GM13977 (cell line): ENCODE results near the gene SRP68.

ENCODE experiments used
- DNase-seq: peaks from one replicate; pipeline ENCODE4 v3.0.0; 2012; ENCODE audit warnings: low spot score
- in situ Hi-C: fragments of 300-500 bp; cut with MboI; formaldehyde crosslinking; loops from one replicate; pipeline ENCODE4 v1.12.0; 2022; ENCODE audit warnings: low sequenced_read_pairs, low pct_unique_long_range_greater_than_20kb, mixed read lengths, inconsistent platforms; ENCODE audit not compliant: unreplicated experiment
- TF ChIP-seq, protein P1 (sequence below): IDR thresholded peaks from 2 replicates; pipeline ENCODE4 v1.5.1; 2012; ENCODE audit warnings: mild to moderate bottlenecking, control low read depth; ENCODE audit not compliant: insufficient read depth; ENCODE audit errors: extremely low read depth, missing control alignments

Gene SRP68

DNA sequence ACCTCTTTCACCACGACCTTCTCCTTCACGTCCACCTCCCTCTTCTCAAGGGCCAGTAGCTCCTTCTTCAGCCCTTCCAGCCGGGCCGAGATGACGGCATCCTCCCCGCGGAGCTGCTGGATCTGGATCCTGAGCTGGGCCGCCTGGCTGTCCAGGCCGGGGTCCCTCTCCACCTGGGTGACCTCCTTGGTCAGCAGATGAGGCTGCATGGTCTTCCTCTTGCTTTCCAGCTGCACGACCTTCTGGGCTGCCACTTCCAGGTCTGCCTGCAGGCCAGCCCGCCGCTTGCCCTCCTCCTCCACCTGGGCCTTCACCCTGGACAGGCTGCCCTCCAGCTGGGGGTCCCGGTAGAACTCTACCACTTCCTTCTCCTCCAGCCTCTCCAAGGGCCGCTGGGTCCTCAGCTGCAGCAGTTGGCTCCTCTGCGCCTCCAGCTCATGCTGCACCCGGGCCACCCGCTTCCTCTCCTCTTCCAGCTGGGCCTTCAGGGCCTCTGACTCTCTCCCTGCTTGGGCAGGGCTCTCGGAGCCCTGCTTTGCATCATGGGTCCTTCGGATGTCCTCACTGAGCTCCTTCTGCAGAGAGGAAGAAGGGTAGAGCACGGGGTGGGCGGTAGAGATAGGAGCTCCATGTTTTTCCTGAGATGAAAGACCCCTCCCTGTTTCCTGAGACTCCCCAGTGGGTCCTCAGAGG, 62.2 kb downstream of the SRP68 start:
- in situ Hi-C loops: loop anchor here (10.0 kb wide), 2 partner anchors 105 to 285 kb away; partner anchors contain the start of gene MRPL38
- DNase-seq: no peak
- TF ChIP-seq, protein P1, sequence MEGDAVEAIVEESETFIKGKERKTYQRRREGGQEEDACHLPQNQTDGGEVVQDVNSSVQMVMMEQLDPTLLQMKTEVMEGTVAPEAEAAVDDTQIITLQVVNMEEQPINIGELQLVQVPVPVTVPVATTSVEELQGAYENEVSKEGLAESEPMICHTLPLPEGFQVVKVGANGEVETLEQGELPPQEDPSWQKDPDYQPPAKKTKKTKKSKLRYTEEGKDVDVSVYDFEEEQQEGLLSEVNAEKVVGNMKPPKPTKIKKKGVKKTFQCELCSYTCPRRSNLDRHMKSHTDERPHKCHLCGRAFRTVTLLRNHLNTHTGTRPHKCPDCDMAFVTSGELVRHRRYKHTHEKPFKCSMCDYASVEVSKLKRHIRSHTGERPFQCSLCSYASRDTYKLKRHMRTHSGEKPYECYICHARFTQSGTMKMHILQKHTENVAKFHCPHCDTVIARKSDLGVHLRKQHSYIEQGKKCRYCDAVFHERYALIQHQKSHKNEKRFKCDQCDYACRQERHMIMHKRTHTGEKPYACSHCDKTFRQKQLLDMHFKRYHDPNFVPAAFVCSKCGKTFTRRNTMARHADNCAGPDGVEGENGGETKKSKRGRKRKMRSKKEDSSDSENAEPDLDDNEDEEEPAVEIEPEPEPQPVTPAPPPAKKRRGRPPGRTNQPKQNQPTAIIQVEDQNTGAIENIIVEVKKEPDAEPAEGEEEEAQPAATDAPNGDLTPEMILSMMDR: no peak

DNA sequence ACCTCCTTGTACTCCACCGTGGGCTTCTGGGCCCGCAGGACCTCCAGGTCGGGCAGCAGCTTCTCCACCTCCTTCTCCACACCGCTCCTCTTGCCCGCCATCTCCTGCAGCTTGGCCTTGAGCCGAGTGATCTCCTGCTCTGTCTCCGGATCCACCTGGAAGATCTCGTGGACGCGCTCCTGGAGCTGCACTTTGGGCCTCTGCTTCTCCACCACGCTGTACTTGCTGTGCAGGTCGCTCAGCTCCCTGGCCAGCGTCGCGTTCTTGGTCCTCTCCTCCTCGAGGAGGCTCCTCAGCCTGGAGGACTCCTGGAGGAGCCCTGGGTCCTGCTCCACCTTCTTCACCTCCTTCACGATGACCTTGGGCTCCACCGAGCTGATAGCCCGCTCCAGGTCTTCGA, 62.9 kb downstream of the SRP68 start:
- no peak for DNase-seq
- in situ Hi-C loops: loop anchor here (10.0 kb wide), 1 partner anchor 105 kb away; the partner anchor contains the start of gene MRPL38
- TF ChIP-seq, protein P1: no peak

DNA sequence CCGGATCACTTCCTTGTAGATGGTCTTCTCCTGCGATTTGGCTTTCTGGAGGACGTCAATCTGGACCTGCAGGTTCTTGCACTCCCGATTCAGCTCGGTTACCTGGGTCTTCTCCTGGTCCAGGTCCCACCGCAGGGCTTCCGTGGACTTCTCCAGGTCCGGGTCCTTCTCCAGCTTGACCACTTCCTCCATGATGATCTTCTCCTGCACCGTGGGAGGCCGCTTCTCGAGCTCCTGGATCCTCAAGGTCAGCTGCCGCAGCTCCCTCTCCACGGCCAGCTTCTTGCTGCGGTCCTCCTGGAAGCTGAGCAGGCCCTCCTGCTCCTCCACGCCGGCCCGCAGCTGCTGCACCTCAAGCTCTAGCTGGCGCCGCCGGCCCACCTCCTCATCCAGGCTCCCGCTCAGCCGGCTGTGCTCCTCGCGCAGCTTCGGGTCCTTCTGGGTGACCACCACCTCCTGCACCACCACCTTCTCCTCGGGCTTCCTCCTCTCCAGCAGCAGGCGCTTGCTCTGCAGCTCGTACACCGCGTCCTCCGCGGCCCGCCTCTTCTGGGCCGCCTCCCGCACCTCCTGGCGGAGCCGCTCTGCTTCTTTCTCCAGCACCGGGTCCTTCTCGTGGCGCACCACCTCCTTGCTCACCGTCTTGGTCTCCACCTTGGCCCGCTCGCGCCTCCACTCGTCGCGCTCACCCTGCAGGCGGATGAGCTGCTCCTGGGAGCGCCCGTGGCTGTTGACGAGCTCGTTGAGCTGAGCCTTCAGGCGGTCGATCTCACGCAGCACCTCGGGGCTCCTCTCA, 63.5 kb downstream of the SRP68 start:
- DNase-seq: no peak
- in situ Hi-C loops: loop anchor here (10.0 kb wide), 1 partner anchor 104 kb away; the partner anchor contains the start of gene MRPL38

DNA sequence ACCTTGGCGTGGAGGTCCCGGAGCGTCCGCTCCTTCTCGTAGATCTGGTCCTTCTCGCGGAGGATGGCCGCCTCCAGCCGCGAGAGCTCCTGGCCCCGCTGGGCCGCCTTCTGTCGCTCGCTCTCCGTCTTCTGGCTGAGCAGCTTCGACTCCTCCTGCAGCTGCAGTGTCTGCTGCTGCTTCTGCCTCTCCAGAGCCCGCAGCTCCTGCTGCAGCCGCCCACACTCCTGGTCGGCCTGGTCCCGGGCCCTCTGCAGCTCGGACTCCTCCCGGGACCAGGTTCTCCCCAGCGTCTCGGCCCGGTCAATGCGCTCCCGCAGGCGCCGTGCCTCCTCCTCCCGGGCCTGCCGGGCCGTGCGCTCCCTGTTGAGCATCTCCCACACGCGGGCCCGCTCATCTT, 64.1 kb downstream of the SRP68 start:
- TF ChIP-seq, protein P1: no peak
- in situ Hi-C loops: loop anchor here (10.0 kb wide), 1 partner anchor 103 kb away; the partner anchor contains the start of gene MRPL38
- DNase-seq: no peak

More for the DNA sequence above, 63.5 kb downstream of the SRP68 start:
- TF ChIP-seq, protein P1: no peak

DNA sequence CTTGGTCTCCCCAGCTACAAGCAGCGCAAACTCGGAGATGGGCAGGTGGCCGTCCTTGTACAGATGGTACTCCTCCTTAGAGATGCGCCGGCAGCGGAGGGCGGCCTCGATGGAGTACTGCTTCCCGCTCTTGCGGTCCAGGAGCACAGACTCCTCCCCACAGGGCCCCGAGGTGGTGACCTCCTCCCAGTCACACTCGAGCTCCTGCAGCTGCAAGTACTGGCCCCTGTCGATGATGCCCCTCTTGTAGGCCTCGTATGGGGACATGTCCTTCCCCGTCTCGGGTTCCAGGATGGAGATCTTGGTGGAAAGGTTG, 64.5 kb downstream of the SRP68 start:
- TF ChIP-seq, protein P1: no peak
- in situ Hi-C loops: loop anchor here (10.0 kb wide), 1 partner anchor 103 kb away; the partner anchor contains the start of gene MRPL38
- no peak for DNase-seq

DNA sequence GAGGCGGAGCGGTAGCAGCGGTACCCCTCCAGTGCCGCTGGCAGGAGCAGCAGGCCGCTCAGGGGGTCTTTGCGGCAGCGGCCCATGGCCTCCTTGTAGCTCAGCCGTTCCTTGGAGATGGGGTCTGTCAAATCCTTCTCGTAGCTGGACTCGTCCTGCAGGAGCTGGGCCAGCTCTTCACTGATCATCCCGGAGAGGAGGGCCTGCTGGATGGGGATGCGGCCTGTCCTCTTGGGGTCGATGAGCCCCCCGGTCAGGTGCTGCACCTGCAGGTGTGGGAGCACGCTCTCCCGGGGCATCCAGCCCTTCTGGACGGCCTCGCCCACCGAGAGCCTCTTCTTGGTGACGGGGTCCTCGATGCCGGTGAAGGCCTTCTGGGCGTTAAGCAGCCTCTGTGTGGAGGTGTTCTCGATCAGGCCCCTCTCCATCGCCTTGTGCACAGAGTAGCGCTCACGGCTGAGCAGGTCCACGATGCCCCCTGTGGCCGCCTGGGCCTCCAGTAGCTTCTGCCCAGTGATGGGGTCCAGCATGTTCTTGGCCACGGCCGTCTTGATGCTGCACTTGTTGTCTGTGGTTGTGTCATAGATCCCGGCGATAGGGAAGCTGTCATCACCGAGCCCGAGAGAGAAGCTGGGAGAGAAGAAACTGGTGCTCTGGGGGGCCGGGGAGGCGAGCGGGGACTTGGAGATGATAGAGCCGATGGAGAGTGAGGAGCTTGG, 65.0 kb downstream of the SRP68 start:
- TF ChIP-seq, protein P1: no peak
- no peak for DNase-seq
- in situ Hi-C loops: loop anchor here (10.0 kb wide), 1 partner anchor 102 kb away; the partner anchor contains the start of gene MRPL38
